Stomach smooth muscle (tissue), 2 donors: ENCODE results near the gene GRM8.

Experiments
- H3K27ac ChIP-seq: one replicate; pipeline ENCODE4 v1.7.0; 2013; ENCODE audit warnings: mild to moderate bottlenecking, low read length, inconsistent platforms
- H3K27me3 ChIP-seq, 2 donors: one replicate each; pipeline ENCODE4 v1.7.0; 2013; ENCODE audit warnings: low read length in 2 of 2; ENCODE audit not compliant: insufficient read depth in 2 of 2, control insufficient read depth in 1 of 2
- H3K36me3 ChIP-seq, 2 donors: one replicate each; pipeline ENCODE4 v1.7.0; 2013; ENCODE audit warnings: low read length in 2 of 2; ENCODE audit not compliant: control insufficient read depth in 2 of 2, insufficient read depth in 2 of 2
- H3K4me1 ChIP-seq: one replicate; pipeline ENCODE4 v1.7.0; 2013; ENCODE audit warnings: low read length; ENCODE audit not compliant: control insufficient read depth, insufficient read depth
- H3K4me3 ChIP-seq, 2 donors: one replicate each; pipeline ENCODE4 v1.7.0; 2013; ENCODE audit warnings: low read length in 2 of 2
- H3K9ac ChIP-seq, 2 donors: one replicate each; pipeline ENCODE4 v1.7.0; 2013; ENCODE audit warnings: low read length in 2 of 2, mild to moderate bottlenecking in 1 of 2
- H3K9me3 ChIP-seq, 2 donors: one replicate each; pipeline ENCODE4 v1.7.0; 2013; ENCODE audit warnings: low read length in 2 of 2; ENCODE audit not compliant: control insufficient read depth in 2 of 2
- donor health status: healthy.
- donor health status: Pancreatic carcinoma.

GRM8 gene

GRCh38 chr7:127152423-127152822 lies 100.3 kb downstream of the GRM8 start:
- Histone ChIP-seq H3K9ac (no peak overlapping the region), H3K4me3 (no peak overlapping the region), H3K36me3 (no peaks in the 10 kb centered on the region), H3K9me3 (peaks cover 0 to 2% of the 10 kb centered on the region in 2 donors), H3K27me3 (no peaks in the 10 kb centered on the region), H3K27ac (no peak overlapping the region), H3K4me1 (no peaks in the 10 kb centered on the region)

GRCh38 chr7:127151379-127151778 lies 101.4 kb downstream of the GRM8 start:
- Histone ChIP-seq H3K9ac (no peak overlapping the region), H3K27ac (no peak overlapping the region), H3K27me3 (no peaks in the 10 kb centered on the region), H3K9me3 (peaks cover 0 to 2% of the 10 kb centered on the region in 2 donors), H3K36me3 (no peaks in the 10 kb centered on the region), H3K4me1 (no peaks in the 10 kb centered on the region), H3K4me3 (no peak overlapping the region)

GRCh38 chr7:127150543-127150942 lies 102.2 kb downstream of the GRM8 start:
- Histone ChIP-seq H3K27ac (no peak overlapping the region), H3K9me3 (no peaks in the 10 kb centered on the region), H3K9ac (no peak overlapping the region), H3K4me3 (no peak overlapping the region), H3K4me1 (no peaks in the 10 kb centered on the region), H3K27me3 (no peaks in the 10 kb centered on the region), H3K36me3 (no peaks in the 10 kb centered on the region)

GRCh38 chr7:127146746-127147536 lies 105.8 kb downstream of the GRM8 start:
- H3K36me3 ChIP-seq = no peaks in the 10 kb centered on the region
- H3K4me1 ChIP-seq = no peaks in the 10 kb centered on the region
- no peaks in the 10 kb centered on the region for H3K9me3 ChIP-seq
- H3K27me3 ChIP-seq = peaks cover 0 to 2% of the 10 kb centered on the region in 2 donors
- no peak overlapping the region for H3K27ac ChIP-seq
- no peak overlapping the region for H3K9ac ChIP-seq
- no peak overlapping the region for H3K4me3 ChIP-seq

GRCh38 chr7:127137146-127137545 lies 115.6 kb downstream of the GRM8 start:
- H3K36me3 ChIP-seq = no peaks in the 10 kb centered on the region
- no peak overlapping the region for H3K9ac ChIP-seq
- H3K27ac ChIP-seq = no peak overlapping the region
- H3K4me1 ChIP-seq = no peaks in the 10 kb centered on the region
- no peak overlapping the region for H3K4me3 ChIP-seq
- H3K9me3 ChIP-seq = no peaks in the 10 kb centered on the region
- peaks cover 0 to under 1% of the 10 kb centered on the region in 2 donors for H3K27me3 ChIP-seq

DNA sequence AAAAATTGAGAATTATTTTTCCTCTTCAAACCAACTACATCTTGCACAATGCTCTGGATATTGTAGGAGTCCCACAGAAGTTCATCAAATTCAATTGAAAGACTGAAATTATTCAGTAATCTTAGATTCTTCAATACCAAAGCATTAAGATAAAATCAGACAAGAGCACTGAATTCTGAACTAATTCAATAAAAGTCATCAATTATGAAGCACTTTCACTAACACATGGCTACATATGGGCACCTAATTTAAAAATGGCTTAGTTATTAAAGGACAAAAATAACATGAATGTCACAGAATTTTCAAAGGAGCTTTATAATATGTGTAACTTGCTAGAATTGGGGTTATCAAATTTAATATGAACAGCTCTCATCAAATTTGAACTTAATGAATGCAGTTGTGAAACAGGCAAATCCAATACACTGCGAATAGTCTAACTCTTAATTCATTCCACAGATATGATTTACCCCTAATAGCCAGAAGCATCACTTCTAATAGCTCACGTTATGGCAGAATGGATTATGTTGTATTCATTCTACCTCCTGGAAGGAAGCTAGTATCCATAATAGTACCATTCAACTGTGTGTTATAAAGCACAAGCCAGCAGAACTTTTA lies 116.8 kb downstream of the GRM8 start:
- Histone ChIP-seq H3K9me3 (no peaks in the 10 kb centered on the region), H3K27ac (no peak overlapping the region), H3K27me3 (no peaks in the 10 kb centered on the region), H3K36me3 (no peaks in the 10 kb centered on the region), H3K4me1 (no peaks in the 10 kb centered on the region), H3K9ac (no peak overlapping the region), H3K4me3 (no peak overlapping the region)

DNA sequence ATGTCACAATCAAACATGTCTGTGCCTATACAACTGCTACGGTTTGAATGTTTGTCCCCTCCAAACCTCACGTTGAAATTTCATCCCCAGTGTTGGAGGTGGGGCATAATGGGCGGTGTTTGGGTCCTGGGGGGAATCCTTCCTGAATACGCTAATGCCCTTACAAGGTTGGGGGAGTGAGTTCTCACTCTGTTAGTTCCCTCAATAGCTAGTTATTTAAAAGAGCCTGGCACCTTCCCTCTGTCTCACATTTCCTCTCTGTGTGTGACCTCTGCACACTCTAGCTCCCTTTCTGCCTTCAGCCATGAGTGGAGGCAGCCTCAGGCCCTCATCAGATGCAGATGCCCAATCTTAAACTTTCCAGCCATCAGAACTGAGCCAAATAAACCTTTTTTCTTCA lies 129.5 kb downstream of the GRM8 start:
- no peak overlapping the region for H3K27ac ChIP-seq
- no peaks in the 10 kb centered on the region for H3K4me1 ChIP-seq
- no peaks in the 10 kb centered on the region for H3K9me3 ChIP-seq
- no peaks in the 10 kb centered on the region for H3K27me3 ChIP-seq
- H3K9ac ChIP-seq = no peak overlapping the region
- H3K36me3 ChIP-seq = no peaks in the 10 kb centered on the region
- H3K4me3 ChIP-seq = no peak overlapping the region

DNA sequence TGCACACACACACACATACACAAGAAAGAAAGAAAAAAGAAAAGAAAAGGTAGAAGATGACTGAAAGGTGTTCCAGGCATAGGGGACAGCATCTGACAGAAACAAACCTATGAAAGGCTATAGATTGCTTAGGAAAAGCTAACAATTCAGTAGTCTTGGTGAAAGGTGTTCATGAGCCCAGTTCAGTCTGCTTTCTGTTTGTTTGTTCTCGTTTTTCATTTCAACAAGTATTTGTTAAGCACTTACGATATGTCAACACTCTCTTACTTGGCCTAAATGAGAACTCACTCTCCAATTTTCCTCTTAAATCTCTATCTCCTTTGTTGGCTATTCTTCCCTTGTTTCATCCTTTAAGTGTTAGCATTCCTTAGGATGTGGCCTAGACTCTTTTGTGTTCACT lies 133.2 kb downstream of the GRM8 start:
- Histone ChIP-seq H3K4me3 (no peak overlapping the region), H3K36me3 (no peaks in the 10 kb centered on the region), H3K27me3 (no peaks in the 10 kb centered on the region), H3K9ac (no peak overlapping the region), H3K9me3 (no peaks in the 10 kb centered on the region), H3K4me1 (no peaks in the 10 kb centered on the region), H3K27ac (no peak overlapping the region)

DNA sequence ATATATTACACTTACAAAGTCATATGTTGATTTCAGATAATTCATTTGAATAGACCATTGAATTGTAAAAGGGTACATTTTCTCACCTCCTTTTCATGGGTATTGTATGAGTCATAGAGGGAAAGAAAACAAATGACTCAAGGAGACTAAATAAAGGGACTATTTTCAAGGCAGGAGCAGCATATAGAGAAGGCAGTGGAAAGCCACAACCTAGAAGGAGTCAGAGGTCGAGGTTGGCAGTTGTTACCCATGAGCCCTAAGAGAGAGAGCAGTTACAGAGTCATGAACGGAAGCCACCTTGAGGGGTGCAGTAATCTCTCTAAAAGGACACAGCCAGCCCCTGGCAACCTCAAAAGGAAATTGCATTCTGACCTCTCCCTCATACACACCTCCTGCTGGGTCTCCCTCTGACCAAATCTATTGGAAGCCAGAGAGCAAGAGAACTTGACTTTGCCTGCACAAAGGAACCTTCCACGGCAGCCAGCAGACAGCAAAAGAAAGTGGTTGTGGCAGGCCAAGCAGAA lies 137.9 kb downstream of the GRM8 start:
- no peak overlapping the region for H3K9ac ChIP-seq
- no peaks in the 10 kb centered on the region for H3K4me1 ChIP-seq
- no peak overlapping the region for H3K4me3 ChIP-seq
- no peaks in the 10 kb centered on the region for H3K9me3 ChIP-seq
- H3K36me3 ChIP-seq = no peaks in the 10 kb centered on the region
- H3K27me3 ChIP-seq = no peaks in the 10 kb centered on the region
- no peak overlapping the region for H3K27ac ChIP-seq

GRCh38 chr7:127107601-127108007 lies 145.1 kb downstream of the GRM8 start:
- Histone ChIP-seq H3K27me3 (no peaks in the 10 kb centered on the region), H3K4me1 (no peaks in the 10 kb centered on the region), H3K4me3 (no peak overlapping the region), H3K9me3 (no peaks in the 10 kb centered on the region), H3K27ac (no peak overlapping the region), H3K9ac (no peak overlapping the region), H3K36me3 (no peaks in the 10 kb centered on the region)

GRCh38 chr7:127093340-127093739 lies 159.4 kb downstream of the GRM8 start:
- Histone ChIP-seq H3K27ac (no peak overlapping the region), H3K36me3 (no peaks in the 10 kb centered on the region), H3K9me3 (peaks cover 0 to 2% of the 10 kb centered on the region in 2 donors), H3K9ac (no peak overlapping the region), H3K27me3 (peaks cover 0 to 2% of the 10 kb centered on the region in 2 donors), H3K4me1 (no peaks in the 10 kb centered on the region), H3K4me3 (no peak overlapping the region)
